ENCODE results near the gene CPHXL2. TPM values are rescaled to one million over a fixed set of nuclear protein-coding genes. Genes with fewer than 3 reads are reported as not detected.

Gene CPHXL2
- total and polyA plus RNA-seq, 2 donors (not counting 1 experiment from before 2014, with no cell fraction given): not detected

GRCh38 chr16:75628351-75628750, 48.5 kb downstream of the CPHXL2 start:
- ATAC-seq (ENCODE audit: low read depth) (no peak), DNase-seq (no peak)
- peaks cover 0 to 4% of the 10 kb centered on the region in 2 donors for H3K4me1 ChIP-seq (ENCODE audit: control insufficient read depth in 2 of 2, insufficient read depth in 2 of 2, low read length in 2 of 2)
- H2AFZ ChIP-seq (ENCODE audit: insufficient read depth, low read depth, low read length, poor library complexity, severe bottlenecking): no peak overlapping the region
- CTCF ChIA-PET: interaction anchor here (1.0 kb wide), 1 partner anchor 23 kb away, joined by 3 read pairs; no protein-coding TSS in a partner anchor
- H3K27ac ChIP-seq (ENCODE audit: low read length in 2 of 2): peak overlapping the region in 1 of 2 donors; percentile 32
- no peaks in the 10 kb centered on the region for H3K79me2 ChIP-seq (ENCODE audit: control insufficient read depth, insufficient read depth, low read length)
- intact Hi-C loops (cut with micrococcal nuclease): no loop called here
- H3K4me3 ChIP-seq (ENCODE audit: control extremely low read depth in 1 of 5, extremely low read depth in 1 of 5, insufficient read depth in 1 of 5, low read depth in 2 of 5, low read length in 4 of 5): no peak overlapping the region
- POLR2A ChIA-PET: interaction anchor here (0.5 kb wide), 1 partner anchor 8 kb away, joined by 3 read pairs; no protein-coding TSS in a partner anchor
- peaks cover 3 to 71% of the 10 kb centered on the region in 2 experiments for H3K36me3 ChIP-seq (replicated peaks in 1 of 2; ENCODE audit: control extremely low read depth in 1 of 2, control insufficient read depth in 1 of 2, extremely low read depth in 1 of 2, insufficient read depth in 2 of 2, low read length in 1 of 2)
- Mint-ChIP-seq H3K27ac (no peak overlapping the region), H3K9me3 (ENCODE audit: insufficient read depth) (no peaks in the 10 kb centered on the region), H3K4me1 (peaks cover 1% of the 10 kb centered on the region), H3K4me3 (no peak overlapping the region), H3K27me3 (no peaks in the 10 kb centered on the region)
- no peak overlapping the region for H3K9ac ChIP-seq (ENCODE audit: low read length)
- H3K9me3 ChIP-seq (ENCODE audit: control extremely low read depth in 1 of 3, control insufficient read depth in 2 of 3, insufficient read depth in 1 of 3, low read length in 2 of 3): no peaks in the 10 kb centered on the region
- H3K4me2 ChIP-seq (replicated peaks; ENCODE audit: low read depth, low read length, poor library complexity, severe bottlenecking): no peak overlapping the region
- no peaks in the 10 kb centered on the region for H4K20me1 ChIP-seq (ENCODE audit: control insufficient read depth, insufficient read depth, low read length, poor library complexity, severe bottlenecking)
- H3K27me3 ChIP-seq (replicated peaks in 1 of 4; ENCODE audit: control extremely low read depth in 1 of 4, control insufficient read depth in 3 of 4, insufficient read depth in 4 of 4, low read length in 3 of 4): no peaks in the 10 kb centered on the region
- no CpG with 5 or more reads among the region's 4 CpGs for WGBS (ENCODE audit: insufficient coverage)
- TF ChIP-seq EZH2 (IDR thresholded peaks at IDR 0.05; ENCODE audit: borderline replicate concordance, insufficient read depth, low read depth, low read length, poor library complexity, severe bottlenecking) (no peak), CTCF (IDR thresholded peaks at IDR 0.05) (no peak)

GRCh38 chr16:75627851-75628250, 49.0 kb downstream of the CPHXL2 start:
- Histone ChIP-seq H4K20me1 (ENCODE audit: control insufficient read depth, insufficient read depth, low read length, poor library complexity, severe bottlenecking) (no peaks in the 10 kb centered on the region), H3K4me1 (ENCODE audit: control insufficient read depth in 2 of 2, insufficient read depth in 2 of 2, low read length in 2 of 2) (peaks cover 0 to 4% of the 10 kb centered on the region in 2 donors), H3K27me3 (replicated peaks in 1 of 4; ENCODE audit: control extremely low read depth in 1 of 4, control insufficient read depth in 3 of 4, insufficient read depth in 4 of 4, low read length in 3 of 4) (no peaks in the 10 kb centered on the region), H3K27ac (ENCODE audit: low read length in 2 of 2) (peak overlapping the region in 1 of 2 donors; percentile 32), H3K4me3 (ENCODE audit: control extremely low read depth in 1 of 5, extremely low read depth in 1 of 5, insufficient read depth in 1 of 5, low read depth in 2 of 5, low read length in 4 of 5) (no peak overlapping the region), H3K4me2 (replicated peaks; ENCODE audit: low read depth, low read length, poor library complexity, severe bottlenecking) (no peak overlapping the region), H3K79me2 (ENCODE audit: control insufficient read depth, insufficient read depth, low read length) (no peaks in the 10 kb centered on the region), H2AFZ (ENCODE audit: insufficient read depth, low read depth, low read length, poor library complexity, severe bottlenecking) (no peak overlapping the region), H3K36me3 (replicated peaks in 1 of 2; ENCODE audit: control extremely low read depth in 1 of 2, control insufficient read depth in 1 of 2, extremely low read depth in 1 of 2, insufficient read depth in 2 of 2, low read length in 1 of 2) (peaks cover 3 to 66% of the 10 kb centered on the region in 2 experiments), H3K9me3 (ENCODE audit: control extremely low read depth in 1 of 3, control insufficient read depth in 2 of 3, insufficient read depth in 1 of 3, low read length in 2 of 3) (no peaks in the 10 kb centered on the region), H3K9ac (ENCODE audit: low read length) (no peak overlapping the region)
- intact Hi-C loops (cut with micrococcal nuclease): no loop called here
- peaks cover 5% of the 10 kb centered on the region for H3K4me1 Mint-ChIP-seq
- ChIA-PET CTCF (interaction anchor here (1.0 kb wide), 1 partner anchor 23 kb away, joined by 3 read pairs; no protein-coding TSS in a partner anchor), POLR2A (interaction anchor here (0.5 kb wide), 1 partner anchor 8 kb away, joined by 3 read pairs; no protein-coding TSS in a partner anchor)
- no peaks in the 10 kb centered on the region for H3K9me3 Mint-ChIP-seq (ENCODE audit: insufficient read depth)
- TF ChIP-seq EZH2 (IDR thresholded peaks at IDR 0.05; ENCODE audit: borderline replicate concordance, insufficient read depth, low read depth, low read length, poor library complexity, severe bottlenecking) (no peak), CTCF (IDR thresholded peaks at IDR 0.05) (no peak)
- no peak overlapping the region for H3K27ac Mint-ChIP-seq
- DNase-seq (no peak), ATAC-seq (ENCODE audit: low read depth) (no peak)
- no peak overlapping the region for H3K4me3 Mint-ChIP-seq
- H3K27me3 Mint-ChIP-seq: no peaks in the 10 kb centered on the region
- no CpG with 5 or more reads among the region's 3 CpGs for WGBS (ENCODE audit: insufficient coverage)

Measured in B cell (primary cell).